Measurements from ENCODE around the gene OCRL. TPM values are rescaled to one million over a fixed set of nuclear protein-coding genes. Genes with fewer than 3 reads are reported as not detected.
A peak's percentile ranks its signal among the peaks of the same experiment; 100 is the strongest.

Gene OCRL
- total RNA-seq, 4 donors from 2014 or later: 41.1 to 62.3 (median 59.8) TPM

DNA sequence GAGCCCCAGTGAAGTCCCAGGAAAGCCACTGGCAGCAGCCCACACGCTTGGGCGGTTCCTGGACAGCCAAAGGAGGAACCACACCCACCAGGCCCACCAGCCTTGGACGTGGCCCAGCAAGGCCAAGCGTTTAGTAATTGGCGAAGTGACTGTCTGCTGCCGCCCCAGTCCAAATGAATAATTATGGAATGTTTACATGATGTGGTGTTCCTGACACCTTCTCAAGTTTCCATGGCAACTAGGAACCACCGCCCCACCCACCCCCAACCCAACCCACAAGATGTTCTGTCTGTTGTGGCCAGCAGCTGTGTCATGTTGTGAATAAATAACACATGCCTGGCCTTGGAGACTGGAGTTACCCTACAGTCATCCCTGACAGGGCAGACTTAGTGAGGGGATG is 92.4 kb downstream of the OCRL start:
- no peaks in the 10 kb centered on the region for H3K36me3 ChIP-seq
- peaks cover 3 to 8% (median 5%) of the 10 kb centered on the region in 4 donors for H3K4me1 ChIP-seq
- intact Hi-C loops (cut with DNase I): loop anchor here (10.0 kb wide), 1 partner anchor 192 kb away; no protein-coding TSS in a partner anchor
- no peak overlapping the region for H3K27ac ChIP-seq (replicated peaks in 1 of 4)
- 65% methylated on average over 7 of the region's 7 CpGs for WGBS
- H3K27me3 ChIP-seq: peaks cover 0 to 4% (median 0%) of the 10 kb centered on the region in 4 donors
- H3K4me3 ChIP-seq: no peak overlapping the region
- no peak for DNase-seq (ENCODE audit: extremely low spot score)
- no peaks in the 10 kb centered on the region for H3K9me3 ChIP-seq
- TF ChIP-seq, protein P1, sequence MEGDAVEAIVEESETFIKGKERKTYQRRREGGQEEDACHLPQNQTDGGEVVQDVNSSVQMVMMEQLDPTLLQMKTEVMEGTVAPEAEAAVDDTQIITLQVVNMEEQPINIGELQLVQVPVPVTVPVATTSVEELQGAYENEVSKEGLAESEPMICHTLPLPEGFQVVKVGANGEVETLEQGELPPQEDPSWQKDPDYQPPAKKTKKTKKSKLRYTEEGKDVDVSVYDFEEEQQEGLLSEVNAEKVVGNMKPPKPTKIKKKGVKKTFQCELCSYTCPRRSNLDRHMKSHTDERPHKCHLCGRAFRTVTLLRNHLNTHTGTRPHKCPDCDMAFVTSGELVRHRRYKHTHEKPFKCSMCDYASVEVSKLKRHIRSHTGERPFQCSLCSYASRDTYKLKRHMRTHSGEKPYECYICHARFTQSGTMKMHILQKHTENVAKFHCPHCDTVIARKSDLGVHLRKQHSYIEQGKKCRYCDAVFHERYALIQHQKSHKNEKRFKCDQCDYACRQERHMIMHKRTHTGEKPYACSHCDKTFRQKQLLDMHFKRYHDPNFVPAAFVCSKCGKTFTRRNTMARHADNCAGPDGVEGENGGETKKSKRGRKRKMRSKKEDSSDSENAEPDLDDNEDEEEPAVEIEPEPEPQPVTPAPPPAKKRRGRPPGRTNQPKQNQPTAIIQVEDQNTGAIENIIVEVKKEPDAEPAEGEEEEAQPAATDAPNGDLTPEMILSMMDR (IDR thresholded peaks at IDR 0.05): no peak
- TF ChIP-seq EP300 (IDR thresholded peaks at IDR 0.05) (no peak), POLR2A (IDR thresholded peaks at IDR 0.05; ENCODE audit: low read depth) (no peak), POLR2AphosphoS5 (IDR thresholded peaks at IDR 0.05) (no peak)

DNA sequence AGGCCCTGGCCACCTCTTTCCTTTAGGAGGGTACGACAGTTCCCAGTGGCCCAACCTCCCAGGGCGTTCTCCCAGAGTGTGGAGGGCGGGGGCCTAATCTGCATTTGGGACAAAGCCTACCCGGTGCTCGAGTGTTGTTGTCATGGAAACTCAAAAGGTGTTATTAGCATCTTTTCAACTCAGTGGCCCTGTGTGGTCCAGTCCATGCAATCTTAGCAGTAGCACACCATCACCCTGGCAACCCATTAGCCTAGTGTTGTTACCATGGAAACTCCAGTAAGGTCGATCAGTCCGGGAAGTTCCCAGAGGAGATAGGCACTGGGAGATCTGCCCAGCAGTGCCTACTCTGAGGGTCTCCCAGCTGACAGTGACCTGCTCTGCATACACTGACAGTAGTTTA is 94.5 kb downstream of the OCRL start:
- no peak for TF ChIP-seq EP300 (IDR thresholded peaks at IDR 0.05)
- H3K27me3 ChIP-seq: peaks cover 0 to 4% (median 0%) of the 10 kb centered on the region in 4 donors
- no peak overlapping the region for H3K4me3 ChIP-seq
- intact Hi-C loops (cut with DNase I): loop anchor here (10.0 kb wide), 1 partner anchor 190 kb away; no protein-coding TSS in a partner anchor
- 84% methylated on average over 5 of the region's 7 CpGs for WGBS
- H3K36me3 ChIP-seq: no peaks in the 10 kb centered on the region
- no peak for DNase-seq (ENCODE audit: extremely low spot score)
- H3K27ac ChIP-seq (replicated peaks in 1 of 4): no peak overlapping the region
- peaks cover 3 to 8% (median 5%) of the 10 kb centered on the region in 4 donors for H3K4me1 ChIP-seq
- no peaks in the 10 kb centered on the region for H3K9me3 ChIP-seq

DNA sequence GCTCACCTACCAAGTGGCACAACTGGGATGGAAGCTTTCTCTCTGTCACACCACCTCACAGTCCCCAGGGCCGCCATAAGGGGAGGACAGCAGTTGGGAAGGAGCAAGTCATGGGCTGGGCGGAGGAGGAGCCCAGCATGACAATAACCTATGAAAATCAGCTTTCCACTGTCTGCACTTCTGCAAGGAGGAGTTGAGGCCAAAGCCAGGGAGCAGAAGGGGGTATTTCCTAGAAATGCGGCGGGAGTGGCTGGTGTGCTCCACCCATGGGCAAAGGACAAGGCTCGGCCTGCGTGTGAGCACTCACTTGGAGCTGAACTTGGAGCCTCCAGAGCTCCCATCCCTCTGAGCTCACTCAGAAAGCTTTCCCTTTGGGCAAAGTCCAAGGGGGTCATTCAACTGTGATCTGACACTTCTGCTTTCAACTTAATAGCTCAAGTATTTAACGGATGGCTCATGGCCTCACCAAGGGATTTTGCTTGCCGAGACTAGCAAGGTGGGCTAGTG is 96.2 kb downstream of the OCRL start:
- no peak overlapping the region for H3K27ac ChIP-seq (replicated peaks in 1 of 4)
- TF ChIP-seq POLR2A (IDR thresholded peaks at IDR 0.05; ENCODE audit: low read depth) (no peak), EP300 (IDR thresholded peaks at IDR 0.05) (no peak)
- intact Hi-C loops (cut with DNase I): loop anchor here (10.0 kb wide), 1 partner anchor 189 kb away; no protein-coding TSS in a partner anchor
- peaks cover 0 to 4% (median 0%) of the 10 kb centered on the region in 4 donors for H3K9me3 ChIP-seq
- peaks cover 0 to 4% (median 0%) of the 10 kb centered on the region in 4 donors for H3K27me3 ChIP-seq
- 74% methylated on average over 8 of the region's 8 CpGs for WGBS
- no peak for DNase-seq (ENCODE audit: extremely low spot score)
- no peaks in the 10 kb centered on the region for H3K36me3 ChIP-seq
- no peak overlapping the region for H3K4me3 ChIP-seq
- H3K4me1 ChIP-seq: peaks cover 0 to 3% (median 0%) of the 10 kb centered on the region in 4 donors

DNA sequence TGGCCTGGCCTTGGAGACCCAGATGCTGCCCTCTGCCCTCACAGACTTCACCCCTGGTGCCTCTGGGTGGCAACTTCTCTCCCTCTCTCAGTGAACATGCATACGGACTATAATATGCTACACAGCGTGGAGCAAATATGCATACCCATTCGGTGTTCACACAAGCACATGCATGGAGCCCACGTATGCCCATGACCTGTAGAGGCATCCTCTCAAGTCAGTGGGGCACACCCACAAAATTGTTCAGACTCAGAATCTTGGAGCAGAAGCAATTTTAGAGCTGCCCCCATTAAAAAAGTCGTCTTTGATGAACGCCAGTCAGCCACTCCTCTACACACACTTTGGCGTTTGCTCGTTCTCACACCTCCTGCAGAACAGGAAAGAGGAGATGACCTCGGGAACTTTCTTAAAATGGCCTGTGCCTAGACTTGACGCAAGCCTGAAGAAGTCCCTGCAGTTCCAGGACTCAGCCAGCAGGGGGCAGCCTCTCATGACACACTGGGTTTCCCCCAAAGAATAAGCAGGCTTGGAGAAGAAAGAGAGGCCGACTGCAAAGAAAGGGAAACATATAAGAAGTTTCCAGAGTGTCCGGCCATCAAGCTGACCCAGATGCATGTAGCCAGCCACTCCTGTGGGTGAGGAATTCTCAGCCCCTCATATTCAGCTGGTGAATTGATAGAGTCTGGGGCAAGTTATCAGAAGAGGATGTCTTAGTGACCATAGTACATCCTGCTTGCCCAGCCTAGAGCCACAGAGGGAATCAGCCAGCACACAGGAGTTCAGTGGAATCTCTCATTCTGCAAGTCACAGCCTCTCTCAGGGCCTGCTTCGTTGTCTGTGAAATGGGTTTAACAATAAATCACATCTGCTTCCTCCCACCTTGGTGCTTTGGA is 97.4 kb downstream of the OCRL start:
- Histone ChIP-seq H3K4me1 (peaks cover 0 to 7% (median 2%) of the 10 kb centered on the region in 4 donors), H3K27me3 (peaks cover 0 to 4% (median 0%) of the 10 kb centered on the region in 4 donors), H3K9me3 (peaks cover 0 to 12% (median 0%) of the 10 kb centered on the region in 4 donors), H3K36me3 (no peaks in the 10 kb centered on the region), H3K4me3 (no peak overlapping the region), H3K27ac (replicated peaks in 1 of 4) (no peak overlapping the region)
- peak; percentile 93 for DNase-seq (ENCODE audit: extremely low spot score)
- TF ChIP-seq POLR2A (IDR thresholded peaks at IDR 0.05; ENCODE audit: low read depth) (no peak), EP300 (IDR thresholded peaks at IDR 0.05) (no peak), POLR2AphosphoS5 (IDR thresholded peaks at IDR 0.05) (peak in 1 of 2 donors; percentile 22)
- TF ChIP-seq, protein P1 (IDR thresholded peaks at IDR 0.05): peak; percentile 85 to 92 (median 86)
- intact Hi-C loops (cut with DNase I): loop anchor here (1.0 to 10.0 kb wide), 2 partner anchors 89 to 187 kb away; no protein-coding TSS in a partner anchor
- WGBS: 31% methylated on average over 13 of the region's 13 CpGs

DNA sequence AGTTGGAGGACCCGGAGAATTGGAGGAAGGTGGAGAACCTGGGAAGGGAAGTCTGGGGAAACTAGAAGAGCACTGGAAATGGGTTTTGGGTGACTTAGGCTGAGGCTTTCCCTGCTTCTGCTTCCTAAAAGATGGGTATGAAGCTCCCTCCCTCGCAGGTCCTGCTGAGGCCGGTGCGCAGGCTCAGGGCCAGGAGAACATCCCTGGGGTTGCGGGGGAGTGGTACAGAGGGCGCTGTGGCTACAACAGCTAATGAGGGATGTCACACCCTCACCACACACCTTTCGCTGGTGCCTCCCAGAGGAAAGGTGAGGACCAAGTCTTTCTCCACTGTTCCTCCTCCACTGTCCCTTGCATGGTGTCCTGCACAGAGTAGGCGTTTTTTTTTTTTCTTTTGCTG is 98.9 kb downstream of the OCRL start:
- H3K36me3 ChIP-seq: no peaks in the 10 kb centered on the region
- peaks cover 0 to 4% (median 0%) of the 10 kb centered on the region in 4 donors for H3K27me3 ChIP-seq
- H3K4me1 ChIP-seq: peaks cover 0 to 7% (median 2%) of the 10 kb centered on the region in 4 donors
- H3K27ac ChIP-seq (replicated peaks in 1 of 4): no peak overlapping the region
- intact Hi-C loops (cut with DNase I): loop anchor here (10.0 kb wide), 1 partner anchor 186 kb away; no protein-coding TSS in a partner anchor
- peaks cover 0 to 12% (median 0%) of the 10 kb centered on the region in 4 donors for H3K9me3 ChIP-seq
- no peak for TF ChIP-seq POLR2A (IDR thresholded peaks at IDR 0.05; ENCODE audit: low read depth)
- TF ChIP-seq EP300 (IDR thresholded peaks at IDR 0.05): no peak
- TF ChIP-seq, protein P1 (IDR thresholded peaks at IDR 0.05): no peak
- no peak for TF ChIP-seq POLR2AphosphoS5 (IDR thresholded peaks at IDR 0.05)
- H3K4me3 ChIP-seq: no peak overlapping the region
- no peak for DNase-seq (ENCODE audit: extremely low spot score)
- 79% methylated on average over 8 of the region's 8 CpGs for WGBS

Data from esophagus muscularis mucosa (tissue), 4 donors.